C4-2B (cell line): ENCODE data around the gene SMIM13.
"Not testable (repeated sequence)": the region's sequence is repeated elsewhere in the genome, so short reads cannot be mapped to it uniquely, and the experiment has no call there.

Source experiments
- H3K27ac ChIP-seq: fragments of 450-650 bp; 2 replicates; pipeline ENCODE4 v1.5.1; 2017
- CTCF ChIP-seq: fragments of 450-650 bp; conservative IDR thresholded peaks from 2 replicates; pipeline ENCODE4 v1.5.1; 2017; ENCODE audit warnings: mild to moderate bottlenecking
- ZFX ChIP-seq: fragments of 450-650 bp; IDR thresholded peaks from 2 replicates; pipeline ENCODE4 v1.6.1; 2017

The SMIM13 gene

GRCh38 chr6:11108726-11109125 lies 15.1 kb downstream of the SMIM13 start:
- TF ChIP-seq CTCF, result no peak
- no peak for TF ChIP-seq ZFX

GRCh38 chr6:11110921-11111768 lies 17.5 kb downstream of the SMIM13 start, which contains the start of gene ERVFRD-1:
Gene ERVFRD-1 (minus strand): TSS chr6:11111725. CDS start chr6:11105310, 6,415 bp downstream.
- peak within 1 kb of the TSS; percentile 22 for H3K27ac ChIP-seq
- TF ChIP-seq CTCF (no peak), ZFX (no peak)

More at GRCh38 chr6:11108726-11109125, 15.1 kb downstream of the SMIM13 start:
- H3K27ac ChIP-seq, result no peak overlapping the region

- TF ChIP-seq ZFX (no peak), CTCF (no peak)
- peak overlapping the region; percentile 22 for H3K27ac ChIP-seq
These were observed 18.3 kb downstream of the SMIM13 start for GRCh38 chr6:11111769-11112437.

- TF ChIP-seq CTCF, result no peak
- no peak for TF ChIP-seq ZFX
- H3K27ac ChIP-seq, result no peak overlapping the region
These were observed 19.4 kb downstream of the SMIM13 start for GRCh38 chr6:11113038-11113437.

- not testable (repeated sequence) for H3K27ac ChIP-seq
These were observed 22.3 kb downstream of the SMIM13 start for GRCh38 chr6:11115808-11116536.

GRCh38 chr6:11120271-11121005 lies 26.8 kb downstream of the SMIM13 start:
- H3K27ac ChIP-seq, result peak overlapping the region; percentile 58; the same call in 1 of the 2 replicates
- TF ChIP-seq ZFX, result no peak
- TF ChIP-seq CTCF, result no peak

GRCh38 chr6:11121851-11122250 lies 28.2 kb downstream of the SMIM13 start:
- TF ChIP-seq ZFX (no peak), CTCF (no peak)

More at GRCh38 chr6:11121851-11122250, 28.2 kb downstream of the SMIM13 start:
- H3K27ac ChIP-seq, result no peak overlapping the region
